ENCODE results near the gene C9orf72. TPM values are rescaled to one million over a fixed set of nuclear protein-coding genes. Genes with fewer than 3 reads are reported as not detected.

C9orf72 gene
- total and polyA plus RNA-seq, 2 of the 13 experiments (the other 11 are each of a cell fraction or from before 2014, with no cell fraction given) = 3.1 to 5.9 TPM

DNA sequence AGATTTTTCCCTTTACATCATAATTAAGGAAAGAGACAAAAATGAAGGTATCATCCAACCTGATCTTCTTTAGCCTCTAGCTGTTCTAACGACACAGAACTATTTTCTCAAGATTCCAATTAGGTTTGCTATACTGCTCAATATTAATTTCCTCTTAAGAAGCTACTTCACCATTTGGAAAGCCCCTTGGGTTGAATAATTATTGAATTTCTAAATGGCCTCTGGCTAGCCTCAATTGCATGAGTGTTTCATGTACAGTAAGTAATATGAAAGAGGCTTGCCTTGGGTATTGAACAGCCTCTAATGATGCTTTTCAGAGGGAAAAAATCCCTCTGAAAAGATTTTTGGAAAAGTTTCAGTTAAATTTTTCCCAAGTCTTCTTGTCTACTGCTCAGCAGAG is 40.0 kb downstream of the C9orf72 start:
- FAIRE-seq = no peak
- TF ChIP-seq ZNF564 (CRISPR knock-in tag; IDR thresholded peaks at IDR 0.05) (no peak), ZKSCAN1 (IDR thresholded peaks at IDR 0.05; ENCODE audit: low read length) (no peak), ZSCAN30 (CRISPR knock-in tag; IDR thresholded peaks at IDR 0.05) (no peak), ZNF713 (CRISPR knock-in tag; IDR thresholded peaks at IDR 0.05) (no peak), MAFG (CRISPR knock-in tag; IDR thresholded peaks at IDR 0.05) (no peak)
- TF ChIP-seq, protein P1, sequence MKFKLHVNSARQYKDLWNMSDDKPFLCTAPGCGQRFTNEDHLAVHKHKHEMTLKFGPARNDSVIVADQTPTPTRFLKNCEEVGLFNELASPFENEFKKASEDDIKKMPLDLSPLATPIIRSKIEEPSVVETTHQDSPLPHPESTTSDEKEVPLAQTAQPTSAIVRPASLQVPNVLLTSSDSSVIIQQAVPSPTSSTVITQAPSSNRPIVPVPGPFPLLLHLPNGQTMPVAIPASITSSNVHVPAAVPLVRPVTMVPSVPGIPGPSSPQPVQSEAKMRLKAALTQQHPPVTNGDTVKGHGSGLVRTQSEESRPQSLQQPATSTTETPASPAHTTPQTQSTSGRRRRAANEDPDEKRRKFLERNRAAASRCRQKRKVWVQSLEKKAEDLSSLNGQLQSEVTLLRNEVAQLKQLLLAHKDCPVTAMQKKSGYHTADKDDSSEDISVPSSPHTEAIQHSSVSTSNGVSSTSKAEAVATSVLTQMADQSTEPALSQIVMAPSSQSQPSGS (CRISPR knock-in tag; IDR thresholded peaks at IDR 0.05) = no peak
- TF ChIP-seq, protein P2, sequence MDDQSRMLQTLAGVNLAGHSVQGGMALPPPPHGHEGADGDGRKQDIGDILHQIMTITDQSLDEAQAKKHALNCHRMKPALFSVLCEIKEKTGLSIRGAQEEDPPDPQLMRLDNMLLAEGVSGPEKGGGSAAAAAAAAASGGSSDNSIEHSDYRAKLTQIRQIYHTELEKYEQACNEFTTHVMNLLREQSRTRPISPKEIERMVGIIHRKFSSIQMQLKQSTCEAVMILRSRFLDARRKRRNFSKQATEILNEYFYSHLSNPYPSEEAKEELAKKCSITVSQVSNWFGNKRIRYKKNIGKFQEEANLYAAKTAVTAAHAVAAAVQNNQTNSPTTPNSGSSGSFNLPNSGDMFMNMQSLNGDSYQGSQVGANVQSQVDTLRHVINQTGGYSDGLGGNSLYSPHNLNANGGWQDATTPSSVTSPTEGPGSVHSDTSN (CRISPR knock-in tag; IDR thresholded peaks at IDR 0.05; ENCODE audit: borderline replicate concordance) = no peak
- in situ Hi-C loops (cut with HindIII; ENCODE audit: extremely low pct_ligation_motif_present, low pct_unique_long_range_greater_than_20kb) = no loop called here

More for the DNA sequence above, 40.0 kb downstream of the C9orf72 start:
- POLR2A ChIA-PET = no interaction called here
- WGBS (ENCODE audit: low lambda C conversion rate) = 58% methylated on average over 1 of the region's 1 CpG
- no peaks in the 10 kb centered on the region for H3K36me3 ChIP-seq (replicated peaks in 1 of 2; ENCODE audit: control insufficient read depth in 1 of 2, insufficient read depth in 2 of 2, low read length in 2 of 2)
- H3K9ac ChIP-seq (ENCODE audit: insufficient read depth, low read depth, low read length) = no peak overlapping the region
- no TSS peak for BruUV-seq (replicated peaks)
- H3K27me3 ChIP-seq (ENCODE audit: control insufficient read depth in 1 of 2, insufficient read depth in 2 of 2, low read length in 2 of 2) = peaks cover 3 to 13% of the 10 kb centered on the region in 2 experiments; a peak in 3 of 5 replicates
- CTCF ChIA-PET (ENCODE audit: low intra/inter-chr PET ratio, low total read pairs) = no interaction called here
- intact Hi-C loops (cut with micrococcal nuclease; ENCODE audit: unreplicated experiment) = no loop called here
- H4K20me1 ChIP-seq (ENCODE audit: insufficient read depth, low read length) = no peaks in the 10 kb centered on the region
- no peak overlapping the region for H3K27ac ChIP-seq (ENCODE audit: extremely low read length, insufficient read depth, low read length)
- H3K4me2 ChIP-seq (ENCODE audit: low read depth, low read length) = no peak overlapping the region
- H3K4me3 ChIP-seq (replicated peaks in 1 of 3; ENCODE audit: insufficient read depth in 1 of 3, low read depth in 2 of 3, low read length in 3 of 3) = no peak overlapping the region
- ATAC-seq (no peak), DNase-seq (ENCODE audit: low spot score) (no peak)
- H3K4me1 ChIP-seq (ENCODE audit: insufficient read depth, low read length) = peaks cover 31% of the 10 kb centered on the region
- no peak overlapping the region for H2AFZ ChIP-seq (ENCODE audit: low read length)
- H3K79me2 ChIP-seq (ENCODE audit: insufficient read depth, low read length) = no peaks in the 10 kb centered on the region
- no peaks in the 10 kb centered on the region for H3K9me3 ChIP-seq (ENCODE audit: low read length)

Measured in HepG2 (cell line).